Adrenal gland (tissue), 12 donors: ENCODE results near the gene ARHGAP6. TPM values are rescaled to one million over a fixed set of nuclear protein-coding genes. Genes with fewer than 3 reads are reported as not detected.

Experiments used
- DNase-seq, 7 donors: peaks; one replicate each; pipeline ENCODE4 v3.0.0-alpha.2; 2019 to 2020
- H3K27ac ChIP-seq, 5 donors: fragments of 200-600 bp; sonication (generic) in 4 of 5; 1 replicate in 3 of 5; 2 replicates in 2 of 5; pipeline versions ENCODE4 v1.5.1 to v1.8.0; 2016 to 2020; ENCODE audit warnings: mild to moderate bottlenecking in 1 of 5
- H3K27me3 ChIP-seq: fragments of 200-600 bp; 2 replicates; pipeline ENCODE4 v1.8.0; 2021
- H3K36me3 ChIP-seq, 2 donors: fragments of 200-600 bp; replicated peaks in 1 of 2; 1 replicate in 1 of 2; 2 replicates in 1 of 2; pipeline versions ENCODE4 v1.5.1 to v1.8.0; 2018 to 2022
- H3K4me1 ChIP-seq, 2 donors: fragments of 200-600 bp; replicated peaks in 1 of 2; 1 replicate in 1 of 2; 2 replicates in 1 of 2; pipeline versions ENCODE4 v1.5.1 to v1.8.0; 2018 to 2021
- H3K4me3 ChIP-seq, 4 donors: fragments of 200-600 bp; sonication (generic) in 3 of 4; one replicate each; pipeline ENCODE4 v1.5.1; 2016 to 2018
- H3K9me3 ChIP-seq, 3 donors: fragments of 200-600 bp; sonication (generic) in 1 of 3; replicated peaks in 1 of 3; 1 replicate in 2 of 3; 2 replicates in 1 of 3; pipeline versions ENCODE4 v1.5.1 to v1.8.0; 2016 to 2021
- CTCF ChIP-seq, 6 experiments: fragments of 450-650 bp in 4 of 6; fragments of 200-600 bp in 2 of 6; sonication (generic) in 1 of 6; IDR thresholded peaks; 1 replicate in 5 of 6; 2 replicates in 1 of 6; pipeline versions ENCODE4 v1.5.1 to v1.8.0; 2016 to 2021; ENCODE audit warnings: antibody characterized with exemption in 6 of 6, mild to moderate bottlenecking in 2 of 6, moderate library complexity in 1 of 6
- POLR2A ChIP-seq, 2 donors: fragments of 450-650 bp; IDR thresholded peaks; one replicate each; pipeline ENCODE4 v1.6.1; 2017; ENCODE audit warnings: antibody characterized with exemption in 2 of 2, mild to moderate bottlenecking in 2 of 2, moderate library complexity in 1 of 2
- WGBS, 4 donors: extraction: QIAGEN DNeasy Blood & Tissue Kit in 2 of 4; methylation state at CpG; one replicate each; pipeline versions ENCODE4 v1.1.5 to v1.1.7; 2013 to 2017; 5-methylcytosine and 5-hydroxymethylcytosine counted together
- intact Hi-C, 2 donors: fragments of 100-400 bp; cut with DNase I; formaldehyde crosslinking; loops; one replicate each; pipeline versions ENCODE4 v1.14.1 to v1.15.0; 2022 to 2023
- microRNA-seq, 3 donors: library from miRNA; unstranded; fragments of <30 nt; microRNA quantifications; one replicate each; pipeline ENCODE4, GENCODE V29; 2017 to 2020
- polyA plus RNA-seq, 3 donors: library from polyadenylated mRNA; stranded (reverse); fragments of 200-250 nt in 2 of 3; fragments of 350-450 nt in 1 of 3; fragmentation: Illumina TruSeq in 1 of 3; extraction: RNeasy Lipid Tissue Mini Kit (QIAGEN cat#74804) in 1 of 3; gene quantifications; one replicate each; pipeline ENCODE4 v1.2.3, GENCODE V29; 2013 to 2014
- small RNA-seq, 2 donors: library from RNA; depleted of rRNA; stranded (forward); fragments of <200 nt; gene quantifications; one replicate each; pipeline ENCODE3, GENCODE V24; 2016
- total RNA-seq, 9 donors: library from RNA; depleted of rRNA in 4 of 9; stranded (reverse); fragments of >200 nt in 4 of 9; fragments of 120-200 nt in 1 of 9; fragmentation: NEBNext Ultra II Directional in 1 of 9; extraction: Animal tissue kit (Norgen Biotek cat#: 25700) in 1 of 9; gene quantifications; one replicate each; pipeline versions ENCODE4 v1.1.0 to v1.2.4, GENCODE V29; 2013 to 2023
- donor health status: healthy with polysubstance abuse.
- donor health status: Bipolar disorder and iron deficiency.
- donor health status: DM: yes; HTN: yes; CAD: no.
- donor health status: DM: no; HTN: no; CAD: no.
- donor health status: DM: no; HTN: no; CAD: no.
- donor health status: DM: yes; HTN: yes; CAD: no.

ARHGAP6 gene
- total and polyA plus RNA-seq, 12 donors, result 0.78 to 4.2 (median 2.7) TPM

- WGBS, 4 donors, result 44 to 58% (median 49%) methylated on average over 7 to 10 of the region's 10 CpGs
- intact Hi-C loops, result no loop called here
- no peaks in the 10 kb centered on the region for H3K27me3 ChIP-seq
- H3K4me1 ChIP-seq, result no peaks in the 10 kb centered on the region
- no peak overlapping the region for H3K27ac ChIP-seq
- no peaks in the 10 kb centered on the region for H3K36me3 ChIP-seq
- no peak overlapping the region for H3K4me3 ChIP-seq
- no peaks in the 10 kb centered on the region for H3K9me3 ChIP-seq
- peak in 4 of 7 donors; percentile 21 to 53 (median 26) for DNase-seq
- TF ChIP-seq POLR2A (IDR thresholded peaks at IDR 0.05) (no peak), CTCF (IDR thresholded peaks at IDR 0.05) (peak; percentile 10 to 48 (median 28))
These were observed 565.3 kb downstream of the ARHGAP6 start for GRCh38 chrX:11100281-11101035.

- Histone ChIP-seq H3K4me1 (no peaks in the 10 kb centered on the region), H3K27ac (no peak overlapping the region), H3K36me3 (no peaks in the 10 kb centered on the region), H3K4me3 (no peak overlapping the region), H3K27me3 (no peaks in the 10 kb centered on the region), H3K9me3 (no peaks in the 10 kb centered on the region)
- DNase-seq, result no peak
- intact Hi-C loops, result no loop called here
- TF ChIP-seq POLR2A (IDR thresholded peaks at IDR 0.05) (no peak), CTCF (IDR thresholded peaks at IDR 0.05) (no peak)
These were observed 566.3 kb downstream of the ARHGAP6 start for GRCh38 chrX:11099465-11099864.

GRCh38 chrX:11097933-11098332, 567.8 kb downstream of the ARHGAP6 start:
- intact Hi-C loops, result no loop called here
- Histone ChIP-seq H3K4me3 (no peak overlapping the region), H3K27me3 (no peaks in the 10 kb centered on the region), H3K9me3 (no peaks in the 10 kb centered on the region), H3K27ac (no peak overlapping the region), H3K36me3 (no peaks in the 10 kb centered on the region), H3K4me1 (no peaks in the 10 kb centered on the region)
- TF ChIP-seq POLR2A (IDR thresholded peaks at IDR 0.05) (no peak), CTCF (IDR thresholded peaks at IDR 0.05) (no peak)
- DNase-seq, result no peak

- Histone ChIP-seq H3K4me1 (no peaks in the 10 kb centered on the region), H3K36me3 (no peaks in the 10 kb centered on the region), H3K27ac (no peak overlapping the region), H3K27me3 (no peaks in the 10 kb centered on the region), H3K9me3 (peaks cover 0 to 8% (median 0%) of the 10 kb centered on the region in 3 donors), H3K4me3 (no peak overlapping the region)
- intact Hi-C loops, result no loop called here
- no peak for DNase-seq
- no peak for TF ChIP-seq POLR2A (IDR thresholded peaks at IDR 0.05)
- TF ChIP-seq CTCF (IDR thresholded peaks at IDR 0.05), result no peak
- WGBS, 4 donors, result 92 to 100% (median 97%) methylated on average over 1 of the region's 1 CpG
These were observed 575.9 kb downstream of the ARHGAP6 start for GRCh38 chrX:11089802-11090201.

Small RNAs within 50 kb of the gene (microRNA-seq; reads per million reads assigned to microRNA genes)
- gene MIR548AX, result 0.76 to 1.3 (median 0.85) reads per million in 3 donors

Small RNAs within 50 kb of the gene (small RNA-seq; reads per million reads assigned to genes)
- gene MIR548AX, result 0 reads per million in 2 donors
- 0 reads per million in 2 donors for gene RF00019
- gene RF02271, result 0 reads per million in 2 donors

Other genes with a start within 250 kb of the ARHGAP6 start
- 10 to 100 TPM; 12.0 to 31.9 (median 18.4) TPM for gene MSL3, start 92.3 kb upstream of the ARHGAP6 start, total RNA-seq
- 10 to 100 TPM; 20.0 to 43.7 (median 22.0) TPM for gene MSL3, start 92.3 kb upstream of the ARHGAP6 start, polyA plus RNA-seq